ENCODE results near the gene VIPR1.

Gene VIPR1

GRCh38 chr3:42511736-42512135 lies 9.3 kb downstream of the VIPR1 start:
- no peak for DNase-seq

DNA sequence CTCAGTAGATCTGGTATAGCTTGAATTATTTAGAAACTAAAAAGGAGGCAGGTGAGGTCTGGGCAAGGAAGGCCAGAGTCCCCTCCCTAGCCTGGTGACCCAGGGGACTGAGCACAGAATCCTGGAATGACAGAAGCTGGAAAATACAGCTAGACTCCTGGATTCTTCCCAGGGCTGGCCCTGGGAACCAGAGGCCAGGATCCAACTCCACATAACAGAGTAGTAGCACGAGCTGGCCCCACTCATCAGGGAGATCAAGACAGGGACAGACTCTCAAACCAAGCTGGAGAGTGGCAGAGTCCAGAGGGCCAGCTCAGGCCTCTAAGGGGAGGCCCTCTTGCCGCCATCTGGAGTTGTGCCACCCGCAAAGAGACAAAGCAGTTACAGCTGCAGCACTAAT lies 10.7 kb downstream of the VIPR1 start:
- no peak for DNase-seq

DNA sequence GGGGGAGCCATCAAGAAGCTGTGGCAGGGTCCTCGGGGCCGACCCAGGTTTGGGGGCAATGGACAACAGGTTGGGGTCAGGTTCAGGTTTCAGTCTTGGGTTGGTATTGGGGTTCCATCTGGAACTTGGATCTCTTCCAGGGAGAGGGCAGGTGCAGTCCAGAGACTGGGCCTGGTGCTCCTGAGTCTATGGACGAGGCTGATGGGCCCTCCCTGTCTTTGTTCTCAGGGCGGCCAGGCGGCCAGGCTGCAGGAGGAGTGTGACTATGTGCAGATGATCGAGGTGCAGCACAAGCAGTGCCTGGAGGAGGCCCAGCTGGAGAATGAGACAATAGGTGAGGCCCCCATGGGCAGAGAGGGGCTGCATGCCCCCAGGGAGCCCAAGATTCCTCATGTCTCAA lies 11.1 kb downstream of the VIPR1 start:
- no peak for DNase-seq

DNA sequence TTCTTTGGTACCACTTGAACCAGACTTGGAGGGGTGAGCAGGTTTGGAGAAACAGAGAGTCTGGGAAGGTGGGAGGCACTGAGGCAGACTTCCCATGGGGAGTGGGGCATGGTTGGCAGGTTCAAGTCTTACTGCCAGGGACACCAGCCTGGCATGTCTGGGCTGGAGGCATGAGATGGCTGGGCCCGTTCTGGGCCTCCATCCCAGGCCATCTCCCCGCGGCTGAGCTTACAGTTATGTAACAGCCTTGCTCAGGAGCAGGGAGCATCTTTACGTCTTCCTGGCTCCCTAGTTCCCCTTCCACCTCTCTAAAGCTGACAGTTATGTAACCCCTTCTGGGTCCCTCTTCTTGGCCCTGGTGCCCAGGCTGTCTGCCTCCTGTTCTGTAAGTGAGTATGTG lies 12.4 kb downstream of the VIPR1 start:
- DNase-seq = no peak

GRCh38 chr3:42515391-42515916 lies 13.0 kb downstream of the VIPR1 start:
- DNase-seq = no peak

GRCh38 chr3:42515976-42516375 lies 13.5 kb downstream of the VIPR1 start:
- DNase-seq = no peak

DNA sequence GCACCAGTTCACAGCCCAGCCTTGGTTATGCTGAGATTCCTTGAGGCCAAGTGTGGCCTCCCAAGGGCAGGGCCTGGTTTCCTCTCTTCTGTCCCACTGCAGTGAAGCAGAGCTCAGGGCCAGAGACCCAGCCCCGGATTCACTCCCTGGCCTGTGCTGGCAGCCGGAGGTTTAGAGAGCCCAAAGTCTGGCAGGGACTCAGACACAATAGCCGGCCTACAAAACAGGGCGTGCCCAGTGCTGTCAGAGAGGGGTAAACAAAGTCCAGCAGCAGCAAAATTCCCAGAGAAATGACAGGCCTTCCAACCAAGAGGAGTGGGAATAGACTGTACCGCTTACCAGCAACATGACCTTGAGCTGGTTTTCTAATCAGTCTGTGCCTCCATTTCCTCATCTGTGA lies 14.0 kb downstream of the VIPR1 start:
- DNase-seq = no peak

DNA sequence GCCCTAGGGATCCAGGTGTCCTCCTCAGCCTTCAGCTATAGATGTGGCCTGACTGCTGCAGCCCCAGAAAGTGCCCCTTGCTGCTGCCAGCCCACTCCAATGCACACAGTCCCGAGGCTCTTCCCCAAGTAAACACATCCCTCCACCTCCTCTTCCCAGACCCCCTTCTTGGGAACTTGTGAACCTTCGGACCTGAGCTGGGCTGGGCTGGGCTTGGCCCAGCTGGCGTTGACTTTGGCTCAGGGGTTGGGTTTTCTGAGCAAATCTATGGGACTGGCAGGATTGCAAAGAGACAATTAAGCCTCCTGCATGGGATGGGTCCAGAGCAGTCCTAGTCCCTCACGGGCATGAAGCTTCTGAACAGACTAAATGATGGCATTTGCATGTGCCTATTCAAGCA lies 14.7 kb downstream of the VIPR1 start:
- DNase-seq = no peak

DNA sequence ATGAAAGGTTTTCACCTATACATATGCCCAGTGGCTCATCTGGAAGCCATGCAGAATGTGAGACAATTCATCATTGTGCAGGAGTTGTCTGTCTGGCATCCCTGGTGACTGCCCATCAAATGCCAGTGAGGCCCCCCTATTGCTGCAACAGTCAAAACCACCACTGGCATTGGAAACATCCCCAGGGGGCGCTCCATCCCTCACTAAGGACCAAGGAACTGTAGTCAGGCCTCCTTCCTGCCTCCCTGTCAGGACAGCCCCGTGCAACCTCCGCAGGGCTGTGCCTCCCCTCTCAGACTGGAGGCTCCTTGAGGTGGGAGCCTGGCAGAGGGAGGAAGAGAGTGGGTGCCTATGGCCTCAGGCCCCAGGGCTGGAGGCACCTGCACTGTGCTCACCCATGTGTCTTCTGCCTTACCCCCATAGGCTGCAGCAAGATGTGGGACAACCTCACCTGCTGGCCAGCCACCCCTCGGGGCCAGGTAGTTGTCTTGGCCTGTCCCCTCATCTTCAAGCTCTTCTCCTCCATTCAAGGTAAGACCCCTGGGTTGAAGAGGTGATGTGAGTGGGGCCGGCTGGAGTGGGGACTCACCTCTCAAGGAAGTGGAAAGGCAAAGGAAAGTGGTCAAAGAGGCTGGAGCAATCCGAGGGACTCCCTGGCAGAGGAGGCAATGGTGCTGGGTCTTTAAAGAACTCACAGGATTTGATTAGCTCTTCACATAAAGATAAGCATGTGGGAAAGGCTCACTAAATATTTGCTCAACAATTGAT lies 16.5 kb downstream of the VIPR1 start:
- no peak for DNase-seq

- DNase-seq = no peak
These were observed 17.1 kb downstream of the VIPR1 start for GRCh38 chr3:42519568-42519962.

DNA sequence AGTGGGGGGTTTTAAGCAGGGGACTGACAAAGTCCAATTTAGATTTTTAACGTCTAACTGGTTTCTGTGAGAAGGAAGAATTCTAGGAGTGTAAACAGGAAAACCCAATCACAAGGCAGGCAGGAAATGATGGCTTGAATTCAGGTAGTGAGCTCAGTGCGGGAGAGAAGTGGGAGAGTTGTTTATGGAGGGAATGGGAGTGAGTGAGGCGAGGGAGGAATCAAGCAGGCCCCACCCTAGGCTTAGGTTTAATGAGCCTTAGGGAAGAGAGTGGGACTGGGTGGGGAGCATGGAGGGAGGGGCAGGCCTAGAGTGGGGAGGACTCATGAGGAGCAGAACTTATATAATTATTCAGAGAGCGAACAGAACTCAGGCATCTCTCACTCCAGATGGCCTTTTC lies 17.9 kb downstream of the VIPR1 start:
- DNase-seq = no peak

DNA sequence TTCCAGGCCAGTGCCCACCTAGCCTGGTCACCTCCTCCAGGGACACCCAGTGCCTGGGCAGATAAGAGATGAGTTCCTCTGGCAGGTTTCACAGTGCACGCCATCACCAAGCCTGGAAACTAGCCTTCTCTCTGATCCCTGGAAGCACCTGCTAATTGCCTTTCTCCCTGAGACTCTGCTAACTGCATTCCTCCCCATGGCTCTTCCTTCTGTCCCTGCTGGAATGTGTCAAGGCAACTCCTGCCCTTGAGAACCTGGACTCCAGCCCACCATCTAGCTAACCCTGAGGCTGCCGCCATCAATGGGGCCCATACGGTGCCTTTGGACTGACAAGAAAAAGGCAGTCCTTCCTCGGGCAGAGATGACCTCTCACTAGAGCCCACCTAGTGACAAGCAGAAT lies 18.5 kb downstream of the VIPR1 start:
- DNase-seq = no peak

DNA sequence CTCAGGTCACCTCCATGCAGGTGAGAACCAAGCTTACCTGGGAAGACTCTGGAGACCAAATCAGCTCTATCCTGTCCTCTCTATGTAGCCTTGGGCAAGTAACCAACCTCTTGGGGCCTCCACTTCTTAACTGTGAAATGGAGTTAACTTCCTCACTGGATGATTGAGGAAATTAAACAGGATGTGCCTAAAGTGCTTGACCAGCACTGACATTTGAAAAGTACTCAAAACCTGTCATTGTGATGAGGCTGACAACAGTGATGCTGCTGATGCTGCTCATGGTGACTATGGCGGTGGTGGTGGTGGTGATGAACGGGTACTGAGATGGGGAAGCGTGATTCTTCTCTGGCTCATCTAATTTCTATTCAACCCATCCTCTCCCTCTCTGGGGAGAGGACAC lies 22.3 kb downstream of the VIPR1 start:
- DNase-seq = no peak

DNA sequence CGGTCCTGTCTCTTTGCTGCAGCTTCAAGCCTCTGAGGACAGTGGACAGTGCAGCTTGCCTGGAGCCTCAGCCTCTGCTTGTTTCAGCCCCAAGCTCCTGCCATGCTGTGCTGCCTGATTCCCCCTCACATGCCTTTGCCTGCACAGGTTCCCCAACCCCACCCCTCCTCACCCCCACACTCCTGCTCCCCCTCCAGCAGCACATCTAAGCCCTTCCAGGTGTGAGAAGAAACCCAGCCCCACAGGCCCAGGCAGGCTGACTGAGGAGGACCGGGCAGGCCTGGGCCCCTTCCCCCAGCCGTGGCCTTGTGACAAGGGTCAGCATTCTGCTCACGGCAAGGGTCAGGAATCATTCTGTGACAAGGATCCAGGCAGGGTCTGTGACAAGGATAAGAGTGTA lies 22.8 kb downstream of the VIPR1 start:
- DNase-seq = no peak

DNA sequence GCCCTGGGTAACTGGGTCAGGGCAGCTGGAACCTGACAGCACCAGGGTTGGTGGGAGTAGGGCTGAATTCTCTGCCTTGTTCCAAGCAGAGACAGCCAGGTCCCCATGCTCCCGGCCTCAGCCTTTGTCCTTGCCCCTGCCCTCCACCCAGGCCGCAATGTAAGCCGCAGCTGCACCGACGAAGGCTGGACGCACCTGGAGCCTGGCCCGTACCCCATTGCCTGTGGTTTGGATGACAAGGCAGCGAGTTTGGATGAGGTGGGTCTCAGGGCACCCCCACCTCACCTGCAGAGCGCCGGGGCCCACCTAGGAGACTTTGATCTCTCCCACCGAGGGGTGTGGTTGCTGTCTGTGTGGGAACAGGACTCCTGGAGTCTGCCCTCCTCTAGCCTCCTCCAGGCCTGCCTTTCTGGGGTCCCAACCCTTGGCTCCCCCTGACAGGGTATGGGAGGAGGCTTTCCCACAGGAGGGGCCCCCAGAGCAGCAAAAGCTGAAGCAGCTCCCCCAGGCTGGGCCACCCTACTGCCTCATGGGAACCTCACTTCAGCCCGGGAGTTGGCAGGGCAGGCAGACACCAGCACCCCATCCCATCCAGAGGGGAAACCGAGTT lies 23.4 kb downstream of the VIPR1 start:
- DNase-seq = no peak

GRCh38 chr3:42526616-42527367 lies 24.3 kb downstream of the VIPR1 start:
- DNase-seq = no peak

GRCh38 chr3:42527368-42527917 lies 25.0 kb downstream of the VIPR1 start:
- no peak for DNase-seq

- no peak for DNase-seq
These were observed 27.0 kb downstream of the VIPR1 start for GRCh38 chr3:42529468-42529867.

DNA sequence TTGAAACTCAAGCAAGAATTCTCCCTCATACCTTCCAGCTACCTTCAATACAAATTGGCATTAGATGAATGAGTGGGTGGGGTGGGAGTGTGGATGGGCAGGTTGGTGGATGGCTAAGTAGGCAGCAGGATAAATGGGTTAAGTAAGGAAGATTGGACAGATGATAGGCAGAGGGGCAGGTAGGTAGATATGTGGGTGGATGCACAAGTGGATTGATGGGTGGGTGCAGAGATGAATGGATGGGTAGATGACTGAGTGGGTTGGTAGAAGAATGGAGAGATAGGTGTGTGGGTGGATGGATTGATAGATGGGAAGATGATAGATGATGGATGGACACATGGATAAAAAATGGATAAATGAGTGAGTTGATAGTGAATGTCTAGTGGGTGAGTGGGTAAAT lies 27.6 kb downstream of the VIPR1 start:
- DNase-seq = no peak

DNA sequence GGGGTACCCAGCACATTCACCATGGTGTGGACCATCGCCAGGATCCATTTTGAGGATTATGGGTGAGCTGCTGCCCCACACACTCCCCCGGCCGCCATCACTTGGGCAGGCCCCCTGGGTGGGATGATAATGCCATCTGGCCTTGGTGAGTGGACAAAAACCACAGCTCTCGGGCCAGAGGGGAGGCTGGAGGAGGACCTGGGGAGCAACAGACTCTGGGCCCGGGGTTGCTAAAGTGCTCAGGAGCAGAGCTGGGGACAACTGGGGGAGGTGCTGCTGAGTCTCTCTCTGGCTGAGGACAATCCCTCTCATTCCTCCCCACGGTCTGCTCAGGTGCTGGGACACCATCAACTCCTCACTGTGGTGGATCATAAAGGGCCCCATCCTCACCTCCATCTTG lies 29.0 kb downstream of the VIPR1 start:
- DNase-seq = no peak

GRCh38 chr3:42532229-42532628 lies 29.8 kb downstream of the VIPR1 start:
- DNase-seq = no peak

DNA sequence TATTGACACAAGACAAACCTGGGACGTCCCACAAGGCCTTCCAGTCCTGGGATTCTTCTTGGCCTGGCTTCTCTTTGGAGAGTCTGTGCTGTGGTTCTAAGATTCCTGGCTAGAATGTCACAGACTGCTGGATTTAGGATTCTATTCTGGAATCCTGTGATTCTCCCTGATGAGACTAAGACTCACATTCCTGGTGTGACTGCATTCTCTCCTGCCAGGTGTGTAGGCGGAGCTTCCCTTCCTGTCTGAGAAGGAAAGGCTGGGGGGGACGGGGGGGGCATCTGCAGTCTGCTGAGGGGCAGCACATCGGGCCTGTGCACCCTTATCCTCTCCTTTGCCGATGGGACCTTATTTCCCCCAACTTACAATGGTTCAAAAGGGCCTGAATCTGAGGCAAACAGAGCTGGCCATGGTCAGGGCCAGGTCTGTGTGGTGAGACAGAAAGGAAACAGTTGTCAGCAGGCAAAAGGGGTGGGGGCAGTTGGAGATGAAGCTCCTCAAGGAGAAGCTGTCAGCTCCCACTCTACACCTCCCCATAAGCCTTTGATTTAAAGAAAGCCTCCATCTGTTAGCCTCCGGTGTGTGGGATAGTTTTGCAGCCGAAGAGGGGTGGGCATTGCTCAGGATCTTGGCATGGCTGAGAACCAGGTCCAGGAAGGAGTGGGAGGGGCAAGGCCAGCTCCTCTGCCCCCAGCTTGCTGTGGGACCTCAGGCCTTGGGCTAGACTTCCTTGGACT lies 30.9 kb downstream of the VIPR1 start:
- no peak for DNase-seq

All from fibroblast of skin of back (primary cell).